GM19239 (cell line): ENCODE measurements around the gene CYB5A.
A peak's percentile ranks its signal among the peaks of the same experiment; 100 is the strongest.
"Not testable (repeated sequence)": the region's sequence is repeated elsewhere in the genome, so short reads cannot be mapped to it uniquely, and the experiment has no call there.

Experiments
- DNase-seq: peaks from one replicate; pipeline ENCODE4 v3.0.0; 2011; ENCODE audit warnings: low spot score; ENCODE audit not compliant: insufficient read length
- FAIRE-seq: peaks from 2 replicates; lab custom pipeline; 2011; peaks lifted over from hg19 to GRCh38; lab: Jason Lieb, UNC

The CYB5A gene, protein sequence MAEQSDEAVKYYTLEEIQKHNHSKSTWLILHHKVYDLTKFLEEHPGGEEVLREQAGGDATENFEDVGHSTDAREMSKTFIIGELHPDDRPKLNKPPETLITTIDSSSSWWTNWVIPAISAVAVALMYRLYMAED

GRCh38 chr18:74291771-74292540 is at the start of gene CYB5A:
Gene CYB5A, minus strand, starts transcription at chr18:74291963. Its CDS starts 88 bp downstream, at chr18:74291875.
- FAIRE-seq: peak; percentile 96
- peak; percentile 96 for DNase-seq

DNA sequence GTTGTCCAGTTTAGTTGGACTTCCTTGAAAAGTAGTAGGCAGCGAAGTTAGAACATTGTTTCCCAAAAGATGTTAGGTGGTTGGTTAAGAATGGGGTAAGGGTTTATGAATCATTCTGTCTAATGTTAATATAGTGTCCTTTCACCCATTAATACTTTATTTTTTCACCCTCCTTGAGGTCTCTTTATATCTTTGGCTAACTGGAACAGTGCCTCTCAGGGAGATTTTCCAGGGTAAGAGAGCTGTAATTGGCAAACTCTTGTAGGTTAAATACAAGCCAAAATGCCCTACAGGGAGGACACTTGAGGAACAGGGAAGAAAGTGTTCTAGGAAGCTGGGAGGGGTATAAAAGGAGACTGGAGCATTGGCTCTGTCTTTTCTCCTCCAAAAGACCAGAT is 46.1 kb upstream of the CYB5A start:
- no peak for DNase-seq
- FAIRE-seq: no peak

DNA sequence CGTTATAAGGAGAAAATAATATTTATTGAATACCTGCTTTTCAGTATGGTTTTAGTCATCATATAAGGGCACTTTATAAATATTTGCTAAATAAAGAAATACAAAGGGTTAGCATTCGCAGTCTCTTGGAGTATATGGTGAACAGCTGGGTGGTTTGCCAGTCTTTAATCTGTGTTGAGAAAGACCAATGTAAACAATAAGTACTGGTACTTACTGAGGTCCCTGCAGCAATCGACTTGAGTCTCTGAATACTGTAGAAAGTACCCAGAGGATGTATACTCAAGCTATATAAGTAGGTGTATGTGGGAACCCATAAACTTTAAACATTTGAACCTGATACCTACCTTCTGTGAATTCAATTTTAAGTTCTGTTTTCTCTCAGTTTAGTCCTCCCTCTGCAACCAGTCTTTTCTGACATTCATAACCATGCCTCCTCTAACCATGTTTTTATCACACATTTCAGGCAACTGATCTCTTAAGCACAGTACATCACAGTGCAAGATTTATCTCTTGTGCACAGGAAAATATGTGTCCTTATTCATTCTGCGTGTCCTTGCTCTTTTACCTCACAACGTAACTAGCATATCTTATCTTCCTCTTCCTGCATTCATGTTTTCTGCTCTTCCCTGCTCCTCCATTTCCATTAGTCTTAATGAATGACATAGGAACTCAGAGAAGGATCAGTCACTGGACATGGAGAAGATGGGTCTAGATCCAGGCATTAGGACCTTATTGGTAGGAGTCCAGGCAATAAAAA is 45.6 kb upstream of the CYB5A start:
- FAIRE-seq (no peak), DNase-seq (no peak)

DNA sequence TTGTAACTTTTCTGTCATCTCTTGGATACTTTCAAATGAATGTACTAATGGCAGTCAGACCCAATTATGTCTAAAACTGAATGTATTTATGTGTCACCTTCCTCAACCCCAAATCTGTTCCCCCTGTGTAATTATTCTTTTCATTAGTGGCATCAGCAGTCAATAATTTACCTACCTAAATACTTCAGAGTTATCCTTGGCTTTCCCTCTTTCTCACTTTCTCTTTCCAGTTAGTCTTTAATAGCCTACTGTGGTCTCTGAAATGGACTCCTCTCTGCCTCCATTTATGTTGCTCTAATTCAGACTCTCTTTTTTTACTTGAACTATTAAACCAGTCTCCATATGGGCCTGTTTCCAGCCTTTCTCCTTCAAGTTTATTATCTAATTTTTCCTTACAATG is 44.9 kb upstream of the CYB5A start:
- no peak for FAIRE-seq
- DNase-seq: no peak

- FAIRE-seq (peak; percentile 65), DNase-seq (no peak)
Measured at GRCh38 chr18:74334242-74334893, 42.6 kb upstream of the CYB5A start.

GRCh38 chr18:74333091-74333490 is 41.3 kb upstream of the CYB5A start:
- no peak for FAIRE-seq
- no peak for DNase-seq

DNA sequence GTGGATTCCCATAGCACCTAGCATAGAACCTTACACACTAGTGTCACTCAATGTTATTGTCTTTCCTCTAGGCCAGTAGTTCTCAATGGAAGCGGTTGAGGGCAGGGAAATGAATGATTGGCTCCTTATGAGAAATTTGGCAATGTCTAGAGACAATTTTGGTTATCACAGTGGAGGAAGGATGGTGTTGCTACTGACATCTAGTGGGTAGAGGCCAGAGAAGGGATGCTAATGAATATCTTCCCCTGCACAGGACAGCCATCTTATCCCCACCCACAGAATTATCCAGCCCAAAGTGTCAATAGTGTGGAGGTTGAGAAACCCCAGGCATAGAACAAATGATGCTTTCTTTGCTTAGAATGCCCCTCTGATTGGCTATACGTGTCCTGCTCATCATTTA is 39.6 kb upstream of the CYB5A start:
- FAIRE-seq (no peak), DNase-seq (no peak)

- FAIRE-seq (no peak), DNase-seq (no peak)
Measured at GRCh38 chr18:74329688-74330205, 38.0 kb upstream of the CYB5A start.

DNA sequence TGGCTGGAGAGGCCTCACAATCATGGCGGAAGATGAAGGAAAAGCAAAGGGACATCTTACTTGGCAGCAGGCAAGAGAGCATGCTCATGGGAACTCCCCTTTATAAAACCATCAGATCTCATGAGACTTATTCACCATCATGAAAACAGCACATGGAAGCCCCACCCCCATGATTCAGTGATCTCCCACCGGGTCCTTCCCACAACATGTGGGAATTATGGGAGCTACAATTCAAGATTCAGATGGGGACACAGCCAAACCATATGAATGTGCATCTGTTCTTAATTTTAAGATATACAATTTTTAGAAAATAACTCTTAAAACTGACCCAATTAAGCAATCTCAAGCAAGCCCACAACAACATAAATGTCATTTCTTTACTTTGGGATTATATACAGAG is 36.4 kb upstream of the CYB5A start:
- FAIRE-seq: no peak
- no peak for DNase-seq

DNA sequence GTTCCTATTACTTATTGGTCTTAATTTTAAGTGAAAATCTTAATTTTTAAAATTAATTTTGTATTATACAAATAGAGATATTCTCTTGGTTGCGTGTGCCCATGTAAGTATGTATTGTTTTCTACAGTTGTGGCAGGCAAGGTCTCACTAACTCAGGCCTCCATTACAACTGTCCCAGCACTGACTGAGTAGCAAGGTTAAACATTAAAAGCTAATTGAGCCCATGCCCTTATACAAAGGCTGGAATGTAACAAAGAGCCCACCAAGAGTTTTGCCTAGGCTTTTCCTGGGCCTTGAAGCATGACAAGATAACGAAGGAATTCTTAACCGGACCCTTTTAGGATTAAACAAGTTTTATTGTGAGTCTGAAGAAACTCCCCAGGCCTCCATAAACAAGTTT is 35.0 kb upstream of the CYB5A start:
- not testable (repeated sequence) for DNase-seq, FAIRE-seq

DNA sequence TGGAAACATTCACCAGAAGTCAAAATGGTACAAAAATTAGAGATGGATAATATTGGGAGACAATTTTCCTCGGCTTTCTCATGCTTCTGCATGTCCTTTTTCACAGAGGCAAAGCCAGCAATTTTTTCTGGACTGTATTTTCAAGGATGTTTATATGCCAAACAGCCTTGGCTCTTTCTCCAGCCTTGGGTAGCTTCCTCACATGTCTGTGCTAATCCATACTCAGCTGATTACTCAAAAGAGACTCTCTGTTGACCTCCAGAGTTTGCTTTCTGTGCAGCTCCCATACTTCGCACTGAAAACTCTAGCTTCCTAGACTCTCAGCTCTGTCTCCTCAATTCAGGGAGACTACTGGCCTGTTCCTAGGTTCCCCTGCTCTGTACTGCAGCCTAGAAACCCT is 34.5 kb upstream of the CYB5A start:
- DNase-seq (no peak), FAIRE-seq (no peak)

GRCh38 chr18:74316257-74317170 is 24.8 kb upstream of the CYB5A start:
- FAIRE-seq (no peak), DNase-seq (no peak)

DNA sequence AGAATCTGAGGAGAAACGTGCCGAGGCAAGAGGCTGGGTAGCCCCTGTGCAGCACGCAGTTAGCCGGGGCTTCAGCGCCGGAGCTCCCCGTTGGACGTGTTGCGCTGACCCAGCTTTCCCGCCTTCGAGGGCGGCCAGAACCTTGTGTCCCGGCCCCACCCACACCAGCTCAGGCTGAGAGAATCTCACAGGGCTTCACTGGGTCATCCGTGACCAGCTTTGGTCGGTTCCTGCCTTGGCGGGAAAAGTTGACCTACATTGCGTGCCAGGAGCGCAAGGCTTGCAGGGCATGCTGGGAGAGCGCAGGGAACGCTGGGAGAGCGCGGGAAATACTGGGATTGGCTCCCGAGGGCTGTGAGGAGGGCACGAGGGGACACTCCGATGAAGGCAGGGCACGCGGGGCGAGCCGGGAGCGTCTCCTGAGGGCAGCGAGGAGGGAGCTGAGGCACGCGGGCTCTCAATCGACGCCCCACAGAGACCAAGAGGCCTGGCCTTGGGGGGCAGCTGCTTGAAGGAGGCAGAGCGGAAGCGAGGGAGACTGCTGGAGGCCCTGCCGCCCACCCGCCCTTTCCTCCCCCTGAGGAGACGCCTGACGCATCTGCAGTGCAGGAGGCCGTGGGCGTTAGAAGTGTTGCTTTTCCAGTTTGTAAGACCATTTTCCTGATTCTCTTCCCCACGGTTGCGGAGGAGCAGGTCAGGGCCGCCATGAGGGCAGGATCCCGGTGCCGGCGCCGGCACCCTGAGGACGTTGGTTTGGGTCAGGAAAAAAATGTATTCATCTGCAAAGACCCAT is 23.9 kb upstream of the CYB5A start, which contains the start of gene C18orf63:
Gene C18orf63 (plus strand): TSS at position 376 of the 793 bp plus-strand sequence. CDS start 2,027 bp downstream, outside the sequence.
- FAIRE-seq (no peak), DNase-seq (no peak)

DNA sequence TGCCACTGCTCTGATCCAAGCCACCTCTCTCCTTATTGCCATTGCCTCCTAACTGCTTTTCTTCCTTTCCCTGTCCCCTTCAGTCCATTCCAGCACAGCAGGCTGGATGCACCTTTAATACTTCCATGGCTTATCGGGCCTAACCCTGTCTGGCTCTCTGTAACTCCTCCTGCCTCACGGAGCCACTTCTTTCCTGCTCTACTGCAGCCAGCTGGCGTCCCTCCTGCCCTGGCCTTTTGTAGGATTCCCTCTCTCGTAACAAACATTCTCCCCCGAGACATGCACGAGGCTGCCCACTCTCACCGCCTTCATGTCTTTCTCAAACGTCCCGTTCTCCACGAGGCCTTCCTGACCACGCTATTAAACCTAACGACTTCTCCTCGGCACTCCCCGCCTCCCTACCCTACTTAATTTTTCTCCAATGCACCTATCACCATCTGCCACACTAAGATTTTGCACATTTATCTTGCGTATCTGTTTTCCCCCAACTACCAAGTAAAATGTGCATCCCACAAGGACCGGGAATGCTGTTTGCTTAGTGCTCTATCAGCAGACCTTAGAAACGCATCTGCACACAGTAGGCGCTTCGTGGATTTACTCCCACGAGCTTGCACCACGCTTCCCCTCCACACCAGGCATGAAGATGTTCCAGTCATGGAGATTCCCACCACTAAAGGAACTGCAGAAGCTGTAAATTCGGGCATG is 23.1 kb upstream of the CYB5A start:
- DNase-seq (no peak), FAIRE-seq (no peak)

GRCh38 chr18:74311000-74311399 is 19.2 kb upstream of the CYB5A start:
- no peak for FAIRE-seq

DNA sequence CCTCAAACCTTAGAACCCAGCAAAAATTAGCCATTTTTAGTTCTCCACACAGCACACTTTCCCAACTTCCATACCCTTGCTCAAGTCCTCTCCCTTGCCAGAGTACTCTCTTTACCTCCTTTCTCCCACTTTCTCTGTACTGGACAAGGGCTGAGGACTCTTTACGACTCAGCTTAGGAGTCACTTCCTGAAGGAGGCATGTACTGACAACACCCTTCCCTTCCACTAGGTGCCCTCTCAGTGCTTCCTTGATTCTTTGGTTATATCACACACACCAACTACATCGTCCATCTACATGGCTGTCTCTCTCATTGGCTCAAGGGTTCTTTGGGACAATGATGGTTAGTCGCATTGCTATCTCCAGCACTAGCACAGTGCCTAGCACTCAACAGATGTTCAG is 18.6 kb upstream of the CYB5A start:
- no peak for FAIRE-seq
- no peak for DNase-seq

More at GRCh38 chr18:74311000-74311399, 19.2 kb upstream of the CYB5A start:
- DNase-seq: no peak

- DNase-seq (no peak), FAIRE-seq (no peak)
Measured at GRCh38 chr18:74303936-74304335, 12.2 kb upstream of the CYB5A start.

- FAIRE-seq (no peak), DNase-seq (no peak)
Measured at GRCh38 chr18:74303306-74303705, 11.5 kb upstream of the CYB5A start.
